ENCODE results near the gene OPN1LW.
"Not testable (repeated sequence)": the region's sequence is repeated elsewhere in the genome, so short reads cannot be mapped to it uniquely, and the experiment has no call there.

The OPN1LW gene

GRCh38 chrX:154132366-154132765, 11.7 kb upstream of the OPN1LW start:
- no peaks in the 10 kb centered on the region for H3K9me3 ChIP-seq (ENCODE audit: control insufficient read depth, low read length)
- H3K27me3 ChIP-seq (ENCODE audit: control insufficient read depth, insufficient read depth, low read length, poor library complexity, severe bottlenecking) = peaks cover 10% of the 10 kb centered on the region
- H3K4me1 ChIP-seq (ENCODE audit: control insufficient read depth, insufficient read depth, low read length) = no peaks in the 10 kb centered on the region
- no peak overlapping the region for H3K4me3 ChIP-seq (ENCODE audit: insufficient read depth, low read depth, low read length)
- no peak overlapping the region for H3K27ac ChIP-seq (ENCODE audit: insufficient read depth, low read depth, low read length, poor library complexity, severe bottlenecking)
- WGBS, 2 experiments = 89 to 96% methylated on average over 9 of the region's 9 CpGs
- no peaks in the 10 kb centered on the region for H3K36me3 ChIP-seq (ENCODE audit: control insufficient read depth, insufficient read depth, low read length)

GRCh38 chrX:154135458-154136229, 8.4 kb upstream of the OPN1LW start:
- 87 to 93% methylated on average over 6 to 7 of the region's 7 CpGs for WGBS, 2 experiments
- Histone ChIP-seq H3K4me1 (ENCODE audit: control insufficient read depth, insufficient read depth, low read length) (no peaks in the 10 kb centered on the region), H3K36me3 (ENCODE audit: control insufficient read depth, insufficient read depth, low read length) (no peaks in the 10 kb centered on the region), H3K27me3 (ENCODE audit: control insufficient read depth, insufficient read depth, low read length, poor library complexity, severe bottlenecking) (peaks cover 10% of the 10 kb centered on the region), H3K4me3 (ENCODE audit: insufficient read depth, low read depth, low read length) (no peak overlapping the region), H3K9me3 (ENCODE audit: control insufficient read depth, low read length) (no peaks in the 10 kb centered on the region), H3K27ac (ENCODE audit: insufficient read depth, low read depth, low read length, poor library complexity, severe bottlenecking) (no peak overlapping the region)

- Histone ChIP-seq H3K27me3 (ENCODE audit: control insufficient read depth, insufficient read depth, low read length, poor library complexity, severe bottlenecking) (peaks cover 10% of the 10 kb centered on the region), H3K9me3 (ENCODE audit: control insufficient read depth, low read length) (no peaks in the 10 kb centered on the region), H3K27ac (ENCODE audit: insufficient read depth, low read depth, low read length, poor library complexity, severe bottlenecking) (no peak overlapping the region), H3K4me1 (ENCODE audit: control insufficient read depth, insufficient read depth, low read length) (no peaks in the 10 kb centered on the region), H3K36me3 (ENCODE audit: control insufficient read depth, insufficient read depth, low read length) (no peaks in the 10 kb centered on the region), H3K4me3 (ENCODE audit: insufficient read depth, low read depth, low read length) (no peak overlapping the region)
- 1 to 2% methylated on average over 44 of the region's 44 CpGs for WGBS, 2 experiments
Observed at GRCh38 chrX:154136627-154137161, 7.3 kb upstream of the OPN1LW start.

- Histone ChIP-seq H3K27me3 (ENCODE audit: control insufficient read depth, insufficient read depth, low read length, poor library complexity, severe bottlenecking) (peaks cover 10% of the 10 kb centered on the region), H3K9me3 (ENCODE audit: control insufficient read depth, low read length) (no peaks in the 10 kb centered on the region), H3K36me3 (ENCODE audit: control insufficient read depth, insufficient read depth, low read length) (no peaks in the 10 kb centered on the region), H3K4me3 (ENCODE audit: insufficient read depth, low read depth, low read length) (no peak overlapping the region), H3K4me1 (ENCODE audit: control insufficient read depth, insufficient read depth, low read length) (no peaks in the 10 kb centered on the region), H3K27ac (ENCODE audit: insufficient read depth, low read depth, low read length, poor library complexity, severe bottlenecking) (no peak overlapping the region)
- 89 to 92% methylated on average over 10 of the region's 10 CpGs for WGBS, 2 experiments
Observed at GRCh38 chrX:154138857-154139256, 5.2 kb upstream of the OPN1LW start.

GRCh38 chrX:154140206-154140605, 3.8 kb upstream of the OPN1LW start:
- peaks cover 10% of the 10 kb centered on the region for H3K27me3 ChIP-seq (ENCODE audit: control insufficient read depth, insufficient read depth, low read length, poor library complexity, severe bottlenecking)

GRCh38 chrX:154140742-154141141, 3.3 kb upstream of the OPN1LW start:
- WGBS, 2 experiments = 89 to 95% methylated on average over 10 of the region's 10 CpGs
- Histone ChIP-seq H3K36me3 (ENCODE audit: control insufficient read depth, insufficient read depth, low read length) (no peaks in the 10 kb centered on the region), H3K4me1 (ENCODE audit: control insufficient read depth, insufficient read depth, low read length) (no peaks in the 10 kb centered on the region), H3K9me3 (ENCODE audit: control insufficient read depth, low read length) (no peaks in the 10 kb centered on the region), H3K4me3 (ENCODE audit: insufficient read depth, low read depth, low read length) (no peak overlapping the region), H3K27ac (ENCODE audit: insufficient read depth, low read depth, low read length, poor library complexity, severe bottlenecking) (no peak overlapping the region), H3K27me3 (ENCODE audit: control insufficient read depth, insufficient read depth, low read length, poor library complexity, severe bottlenecking) (peaks cover 7% of the 10 kb centered on the region)

More at GRCh38 chrX:154140206-154140605, 3.8 kb upstream of the OPN1LW start:
- 95 to 97% methylated on average over 11 to 12 of the region's 12 CpGs for WGBS, 2 experiments
- Histone ChIP-seq H3K4me1 (ENCODE audit: control insufficient read depth, insufficient read depth, low read length) (no peaks in the 10 kb centered on the region), H3K4me3 (ENCODE audit: insufficient read depth, low read depth, low read length) (no peak overlapping the region), H3K27ac (ENCODE audit: insufficient read depth, low read depth, low read length, poor library complexity, severe bottlenecking) (no peak overlapping the region), H3K9me3 (ENCODE audit: control insufficient read depth, low read length) (no peaks in the 10 kb centered on the region), H3K36me3 (ENCODE audit: control insufficient read depth, insufficient read depth, low read length) (no peaks in the 10 kb centered on the region)

- WGBS, 2 experiments = 95% methylated on average over 8 of the region's 8 CpGs
- H3K9me3 ChIP-seq (ENCODE audit: control insufficient read depth, low read length) = no peaks in the 10 kb centered on the region
- H3K4me1 ChIP-seq (ENCODE audit: control insufficient read depth, insufficient read depth, low read length) = no peaks in the 10 kb centered on the region
Observed at GRCh38 chrX:154142386-154142785, 1.7 kb upstream of the OPN1LW start.

DNA sequence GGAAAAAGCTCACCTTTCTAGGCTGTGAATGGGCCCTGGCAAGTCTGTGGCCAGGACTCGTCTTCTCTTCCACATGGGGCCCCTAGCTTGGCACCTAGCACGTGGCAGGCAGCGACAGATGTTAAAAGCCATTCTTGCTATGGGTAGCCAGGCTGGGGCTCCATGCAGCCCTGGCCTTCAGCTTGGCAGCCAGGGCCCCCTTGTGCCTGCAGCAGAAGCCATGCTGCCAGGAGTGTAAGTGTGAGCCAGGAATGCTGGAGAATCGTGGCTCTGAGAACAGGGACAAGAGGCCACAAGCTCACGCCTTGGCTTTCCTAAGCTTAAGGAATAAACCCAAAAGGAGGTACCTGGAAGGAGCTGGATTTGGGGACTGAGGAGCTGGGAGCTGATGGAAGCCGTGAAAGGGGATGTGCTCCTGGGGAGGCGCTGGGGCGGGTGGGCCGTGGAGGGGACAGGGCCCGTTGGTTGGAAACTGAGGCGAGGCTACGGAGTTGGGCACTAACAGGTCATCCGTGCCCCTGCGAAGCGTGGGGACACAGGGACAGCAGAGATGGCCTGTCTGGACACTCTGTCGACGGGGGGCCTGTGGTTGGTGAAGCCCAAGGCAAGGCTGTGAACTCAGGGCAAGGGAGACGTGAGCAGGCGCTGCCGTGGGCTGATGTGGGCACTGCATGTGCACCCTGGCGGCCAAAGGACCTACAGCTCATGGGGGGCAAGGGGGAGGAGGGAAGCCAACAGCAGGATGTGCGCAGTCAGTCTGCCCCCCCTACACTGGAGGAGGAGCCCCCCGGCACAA, 895 bp upstream of the OPN1LW start:
- WGBS, 2 experiments = 96% methylated on average over 22 to 23 of the region's 23 CpGs
- Histone ChIP-seq H3K9me3 (ENCODE audit: control insufficient read depth, low read length) (no peaks in the 10 kb centered on the region), H3K4me1 (ENCODE audit: control insufficient read depth, insufficient read depth, low read length) (no peaks in the 10 kb centered on the region), H3K36me3 (ENCODE audit: control insufficient read depth, insufficient read depth, low read length) (no peaks in the 10 kb centered on the region), H3K27me3 (ENCODE audit: control insufficient read depth, insufficient read depth, low read length, poor library complexity, severe bottlenecking) (no peaks in the 10 kb centered on the region), H3K4me3 (ENCODE audit: insufficient read depth, low read depth, low read length) (no peak overlapping the region), H3K27ac (ENCODE audit: insufficient read depth, low read depth, low read length, poor library complexity, severe bottlenecking) (no peak overlapping the region)

More at GRCh38 chrX:154142386-154142785, 1.7 kb upstream of the OPN1LW start:
- H3K27ac ChIP-seq (ENCODE audit: insufficient read depth, low read depth, low read length, poor library complexity, severe bottlenecking) = no peak overlapping the region
- no peaks in the 10 kb centered on the region for H3K27me3 ChIP-seq (ENCODE audit: control insufficient read depth, insufficient read depth, low read length, poor library complexity, severe bottlenecking)
- no peaks in the 10 kb centered on the region for H3K36me3 ChIP-seq (ENCODE audit: control insufficient read depth, insufficient read depth, low read length)
- H3K4me3 ChIP-seq (ENCODE audit: insufficient read depth, low read depth, low read length) = no peak overlapping the region

GRCh38 chrX:154151030-154151429, 7.0 kb downstream of the OPN1LW start:
- not testable (repeated sequence) for H3K27ac ChIP-seq (ENCODE audit: insufficient read depth, low read depth, low read length, poor library complexity, severe bottlenecking); H3K4me1 ChIP-seq (ENCODE audit: control insufficient read depth, insufficient read depth, low read length); H3K27me3 ChIP-seq (ENCODE audit: control insufficient read depth, insufficient read depth, low read length, poor library complexity, severe bottlenecking); H3K9me3 ChIP-seq (ENCODE audit: control insufficient read depth, low read length); H3K4me3 ChIP-seq (ENCODE audit: insufficient read depth, low read depth, low read length); H3K36me3 ChIP-seq (ENCODE audit: control insufficient read depth, insufficient read depth, low read length)
- WGBS, 2 experiments = 100% methylated on average over 1 of the region's 6 CpGs; no CpG with 5 or more reads in 1 of the 2 experiments

DNA sequence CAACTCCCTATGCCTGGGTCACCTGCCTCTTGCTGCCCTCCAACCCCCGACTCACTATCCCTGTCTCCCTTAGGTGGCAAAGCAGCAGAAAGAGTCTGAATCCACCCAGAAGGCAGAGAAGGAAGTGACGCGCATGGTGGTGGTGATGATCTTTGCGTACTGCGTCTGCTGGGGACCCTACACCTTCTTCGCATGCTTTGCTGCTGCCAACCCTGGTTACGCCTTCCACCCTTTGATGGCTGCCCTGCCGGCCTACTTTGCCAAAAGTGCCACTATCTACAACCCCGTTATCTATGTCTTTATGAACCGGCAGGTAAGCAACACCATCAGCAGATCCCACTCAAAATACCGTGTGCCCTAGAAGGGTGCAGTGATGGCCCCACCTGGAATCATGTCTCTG, 12.2 kb downstream of the OPN1LW start:
- not testable (repeated sequence) for H3K4me1 ChIP-seq (ENCODE audit: control insufficient read depth, insufficient read depth, low read length); H3K27me3 ChIP-seq (ENCODE audit: control insufficient read depth, insufficient read depth, low read length, poor library complexity, severe bottlenecking); H3K27ac ChIP-seq (ENCODE audit: insufficient read depth, low read depth, low read length, poor library complexity, severe bottlenecking); H3K4me3 ChIP-seq (ENCODE audit: insufficient read depth, low read depth, low read length); H3K36me3 ChIP-seq (ENCODE audit: control insufficient read depth, insufficient read depth, low read length); H3K9me3 ChIP-seq (ENCODE audit: control insufficient read depth, low read length)
- WGBS, 2 experiments = 93 to 98% methylated on average over 6 to 7 of the region's 11 CpGs

Data from ectodermal cell (in vitro differentiated cells).